ENCODE results near the gene SVOPL.

Gene SVOPL

GRCh38 chr7:138565451-138566114, 135.6 kb downstream of the SVOPL start:
- in situ Hi-C loops (cut with HindIII; ENCODE audit: low sequenced_read_pairs): no loop called here

GRCh38 chr7:138565071-138565450, 136.1 kb downstream of the SVOPL start:
- in situ Hi-C loops (cut with HindIII; ENCODE audit: low sequenced_read_pairs): no loop called here

GRCh38 chr7:138564365-138564764, 136.8 kb downstream of the SVOPL start:
- in situ Hi-C loops (cut with HindIII; ENCODE audit: low sequenced_read_pairs): no loop called here

- in situ Hi-C loops (cut with HindIII; ENCODE audit: low sequenced_read_pairs): no loop called here
Measured at GRCh38 chr7:138563808-138564207, 137.4 kb downstream of the SVOPL start.

GRCh38 chr7:138559448-138559847, 141.7 kb downstream of the SVOPL start:
- in situ Hi-C loops (cut with HindIII; ENCODE audit: low sequenced_read_pairs): no loop called here

GRCh38 chr7:138556771-138557484, 144.2 kb downstream of the SVOPL start:
- in situ Hi-C loops (cut with HindIII; ENCODE audit: low sequenced_read_pairs): no loop called here

GRCh38 chr7:138555684-138556083, 145.5 kb downstream of the SVOPL start:
- in situ Hi-C loops (cut with HindIII; ENCODE audit: low sequenced_read_pairs): no loop called here

- in situ Hi-C loops (cut with HindIII; ENCODE audit: low sequenced_read_pairs): no loop called here
Measured at GRCh38 chr7:138554674-138555073, 146.5 kb downstream of the SVOPL start.

GRCh38 chr7:138553805-138554204, 147.4 kb downstream of the SVOPL start:
- in situ Hi-C loops (cut with HindIII; ENCODE audit: low sequenced_read_pairs): no loop called here

GRCh38 chr7:138551102-138551501, 150.1 kb downstream of the SVOPL start:
- in situ Hi-C loops (cut with HindIII; ENCODE audit: low sequenced_read_pairs): no loop called here

- in situ Hi-C loops (cut with HindIII; ENCODE audit: low sequenced_read_pairs): no loop called here
Measured at GRCh38 chr7:138550337-138550736, 150.8 kb downstream of the SVOPL start.

GRCh38 chr7:138549082-138549481, 152.1 kb downstream of the SVOPL start:
- in situ Hi-C loops (cut with HindIII; ENCODE audit: low sequenced_read_pairs): no loop called here

- in situ Hi-C loops (cut with HindIII; ENCODE audit: low sequenced_read_pairs): no loop called here
Measured at GRCh38 chr7:138546829-138547228, 154.3 kb downstream of the SVOPL start.

GRCh38 chr7:138546064-138546619, 155.0 kb downstream of the SVOPL start:
- in situ Hi-C loops (cut with HindIII; ENCODE audit: low sequenced_read_pairs): no loop called here

- in situ Hi-C loops (cut with HindIII; ENCODE audit: low sequenced_read_pairs): no loop called here
Measured at GRCh38 chr7:138545123-138545522, 156.0 kb downstream of the SVOPL start.
